ENCODE measurements around the gene TRAPPC3L.

The TRAPPC3L gene

GRCh38 chr6:116467096-116467495 lies 78.4 kb downstream of the TRAPPC3L start:
- no peak for DNase-seq (ENCODE audit: low read depth)
- no peak for TF ChIP-seq CTCF (IDR thresholded peaks at IDR 0.05; ENCODE audit: control insufficient read depth, insufficient read depth, low read depth, low read length, missing control alignments)
- H3K4me3 ChIP-seq (ENCODE audit: control insufficient read depth, low read depth, low read length), result no peak overlapping the region

- no peak for DNase-seq (ENCODE audit: low read depth)
- H3K4me3 ChIP-seq (ENCODE audit: control insufficient read depth, low read depth, low read length), result no peak overlapping the region
- TF ChIP-seq CTCF (IDR thresholded peaks at IDR 0.05; ENCODE audit: control insufficient read depth, insufficient read depth, low read depth, low read length, missing control alignments), result no peak
Observed at GRCh38 chr6:116465246-116465645, 80.2 kb downstream of the TRAPPC3L start.

- no peak overlapping the region for H3K4me3 ChIP-seq (ENCODE audit: control insufficient read depth, low read depth, low read length)
Observed at GRCh38 chr6:116463301-116463700, 82.2 kb downstream of the TRAPPC3L start.

GRCh38 chr6:116461932-116462885 lies 83.3 kb downstream of the TRAPPC3L start:
- TF ChIP-seq CTCF (IDR thresholded peaks at IDR 0.05; ENCODE audit: control insufficient read depth, insufficient read depth, low read depth, low read length, missing control alignments), result no peak
- DNase-seq (ENCODE audit: low read depth), result no peak
- peak overlapping the region; percentile 29 for H3K4me3 ChIP-seq (ENCODE audit: control insufficient read depth, low read depth, low read length)

More at GRCh38 chr6:116463301-116463700, 82.2 kb downstream of the TRAPPC3L start:
- TF ChIP-seq CTCF (IDR thresholded peaks at IDR 0.05; ENCODE audit: control insufficient read depth, insufficient read depth, low read depth, low read length, missing control alignments), result no peak
- no peak for DNase-seq (ENCODE audit: low read depth)

GRCh38 chr6:116461331-116461931 lies 84.1 kb downstream of the TRAPPC3L start, which contains the start of gene CALHM6:
CALHM6 (plus strand) TSS chr6:116461375; CDS start chr6:116461930, 555 bp downstream.
- no peak for DNase-seq (ENCODE audit: low read depth)
- no peak for TF ChIP-seq CTCF (IDR thresholded peaks at IDR 0.05; ENCODE audit: control insufficient read depth, insufficient read depth, low read depth, low read length, missing control alignments)
- peak within 1 kb of the TSS; percentile 29 for H3K4me3 ChIP-seq (ENCODE audit: control insufficient read depth, low read depth, low read length)

- H3K4me3 ChIP-seq (ENCODE audit: control insufficient read depth, low read depth, low read length), result no peak overlapping the region
- no peak for DNase-seq (ENCODE audit: low read depth)
- TF ChIP-seq CTCF (IDR thresholded peaks at IDR 0.05; ENCODE audit: control insufficient read depth, insufficient read depth, low read depth, low read length, missing control alignments), result no peak
Observed at GRCh38 chr6:116459927-116460326, 85.6 kb downstream of the TRAPPC3L start.
